ENCODE results near the gene UBAC2.

Gene UBAC2

GRCh38 chr13:99299256-99299919, 98.7 kb downstream of the UBAC2 start:
- DNase-seq: no peak

DNA sequence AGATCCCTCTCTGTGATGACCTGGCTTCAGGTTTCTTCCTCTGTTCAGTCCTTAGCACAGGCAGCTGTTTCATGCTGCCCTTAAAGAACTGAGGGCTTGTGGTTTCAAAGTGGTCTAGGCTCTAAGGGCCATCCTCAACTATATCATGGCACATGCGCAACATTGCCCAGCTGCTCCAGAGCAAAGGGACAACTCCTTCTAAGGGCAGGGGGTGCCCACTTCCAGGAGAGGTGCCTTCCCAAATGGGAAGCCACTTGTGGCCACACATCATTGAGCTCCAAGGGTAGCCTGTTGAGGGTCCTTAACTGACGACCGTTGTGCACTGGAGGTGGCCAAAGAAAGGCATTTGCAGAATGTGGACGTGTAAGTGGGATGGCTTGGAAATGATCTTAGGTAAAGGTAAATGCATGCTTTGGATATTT, 99.3 kb downstream of the UBAC2 start:
- no peak for DNase-seq

GRCh38 chr13:99301056-99301838, 100.6 kb downstream of the UBAC2 start:
- DNase-seq: no peak

GRCh38 chr13:99301913-99302636, 101.4 kb downstream of the UBAC2 start:
- DNase-seq: no peak

- no peak for DNase-seq
Measured at GRCh38 chr13:99302637-99303505, 102.2 kb downstream of the UBAC2 start.

DNA sequence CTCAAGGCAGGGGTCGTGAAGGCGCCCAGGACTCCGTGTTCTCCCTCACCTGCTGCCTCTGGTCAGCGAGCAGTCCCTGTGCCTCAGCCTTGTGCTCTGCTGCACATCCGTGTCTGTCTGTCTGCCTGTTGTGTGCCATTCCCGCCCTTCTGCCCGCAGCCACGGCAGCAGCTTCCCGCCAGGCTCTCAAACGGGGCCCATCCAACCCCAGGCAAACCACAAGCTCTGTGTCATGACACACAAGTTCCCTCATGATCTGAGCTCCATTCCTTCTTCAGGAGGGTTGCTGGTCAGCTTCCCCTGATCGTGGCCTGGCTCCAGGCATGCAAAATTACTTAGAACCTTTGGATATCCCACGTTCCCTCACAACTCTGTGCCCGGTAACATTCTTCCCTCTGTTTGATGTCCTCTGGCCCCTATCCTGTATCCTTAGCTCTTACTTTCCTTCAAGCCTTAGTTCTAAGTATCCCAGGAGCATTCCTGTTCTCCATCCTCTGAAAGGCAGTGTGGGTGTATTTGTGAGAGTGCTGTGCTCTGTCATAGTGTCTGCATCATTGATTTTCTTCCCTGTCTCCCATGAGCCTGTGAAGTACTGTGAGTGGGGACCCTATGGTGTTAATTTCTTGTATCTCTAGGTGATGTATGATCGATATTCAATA, 103.3 kb downstream of the UBAC2 start:
- peak; percentile 84 for DNase-seq

- no peak for DNase-seq
Measured at GRCh38 chr13:99304541-99304940, 103.9 kb downstream of the UBAC2 start.

GRCh38 chr13:99305158-99305557, 104.5 kb downstream of the UBAC2 start:
- DNase-seq: no peak

- DNase-seq: no peak
Measured at GRCh38 chr13:99305566-99305965, 104.9 kb downstream of the UBAC2 start.

DNA sequence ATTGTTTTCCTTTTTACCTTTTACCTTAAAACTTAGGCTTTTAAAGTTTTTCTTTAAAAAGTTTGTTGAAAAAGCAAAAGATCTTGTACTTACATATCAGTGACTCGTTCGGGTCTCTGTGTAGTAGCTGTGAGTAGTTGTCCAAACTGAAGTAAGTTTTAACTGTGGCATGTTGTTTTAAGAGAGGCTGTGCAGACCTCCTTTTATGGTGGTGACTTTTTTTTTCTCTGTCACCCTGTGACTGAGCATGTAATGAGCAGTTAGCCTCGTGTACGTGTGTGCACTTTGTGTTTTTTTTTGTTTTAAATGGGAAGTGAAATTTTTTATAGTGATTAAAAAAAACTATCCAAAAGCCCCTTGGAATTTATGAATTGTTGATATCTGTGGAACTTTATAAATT, 106.6 kb downstream of the UBAC2 start, which contains the start of gene GPR183:
Gene GPR183 (minus strand): TSS at position 153 of the 400 bp plus-strand sequence. CDS start 11,254 bp downstream, outside the sequence.
- DNase-seq: no peak

- DNase-seq: peak; percentile 89
Measured at GRCh38 chr13:99307648-99308339, 107.1 kb downstream of the UBAC2 start.

GRCh38 chr13:99308471-99309087, 107.9 kb downstream of the UBAC2 start:
- no peak for DNase-seq

- DNase-seq: no peak
Measured at GRCh38 chr13:99310382-99311031, 109.9 kb downstream of the UBAC2 start.

GRCh38 chr13:99311137-99311536, 110.5 kb downstream of the UBAC2 start:
- peak; percentile 75 for DNase-seq

- no peak for DNase-seq
Measured at GRCh38 chr13:99311748-99312492, 111.3 kb downstream of the UBAC2 start.

DNA sequence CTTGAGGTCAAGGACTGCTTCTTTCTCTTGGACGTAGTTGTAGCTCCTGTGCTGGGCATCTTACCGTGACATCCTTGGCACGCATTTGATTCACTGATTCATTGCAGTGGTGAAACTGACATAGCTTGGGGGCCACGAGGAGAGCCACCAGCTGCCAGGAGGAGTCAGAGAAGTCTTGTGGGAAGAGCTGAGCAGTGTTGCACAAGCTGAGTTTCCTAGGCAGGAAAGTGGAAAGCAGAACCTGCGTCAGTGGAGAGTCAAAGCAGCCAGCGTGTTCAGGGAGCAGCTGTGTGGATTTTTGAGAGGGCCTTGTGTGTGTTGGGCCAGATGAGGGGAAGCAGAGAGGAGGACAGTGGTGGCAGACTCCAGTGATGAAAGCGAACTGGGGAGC, 111.8 kb downstream of the UBAC2 start:
- DNase-seq: no peak

- no peak for DNase-seq
Measured at GRCh38 chr13:99313501-99313900, 112.8 kb downstream of the UBAC2 start.

- no peak for DNase-seq
Measured at GRCh38 chr13:99313941-99314340, 113.3 kb downstream of the UBAC2 start.

- peak; percentile 84 for DNase-seq
Measured at GRCh38 chr13:99314640-99315176, 114.1 kb downstream of the UBAC2 start.
